NT2/D1 (cell line): Measurements from ENCODE around the gene UBE3C.

Experiments
- SUZ12 ChIP-seq: IDR thresholded peaks from 2 replicates; pipeline ENCODE4 v1.6.1; 2011; ENCODE audit not compliant: insufficient read length, insufficient read depth; ENCODE audit errors: extremely low read depth
- YY1 ChIP-seq: IDR thresholded peaks from 2 replicates; pipeline ENCODE4 v1.6.1; 2011; ENCODE audit not compliant: insufficient read length, insufficient read depth
- ZNF274 ChIP-seq: IDR thresholded peaks from 2 replicates; pipeline ENCODE4 v1.6.1; 2011; ENCODE audit warnings: mild to moderate bottlenecking, low read depth, low read length

GRCh38 chr7:157133304-157133703 is 5.4 kb upstream of the UBE3C start:
- TF ChIP-seq ZNF274 (no peak), YY1 (no peak), SUZ12 (no peak)
